Motor neuron (in vitro differentiated cells): ENCODE results near the gene CASP7. TPM values are rescaled to one million over a fixed set of nuclear protein-coding genes. Genes with fewer than 3 reads are reported as not detected.

Experiments used
- ATAC-seq, 8 experiments: fragments of 200-7000 bp; cut with Tn5 transposase; replicated peaks in 6 of 8; 2 replicates each; pipeline ENCODE4 v1.8.0; 2021; ENCODE audit warnings: mild to moderate bottlenecking in 8 of 8, moderate library complexity in 8 of 8
- H3K27ac ChIP-seq, 2 donors: fragments of 250-450 bp; sonication (Bioruptor Pico); 2 replicates each; pipeline ENCODE4 v1.9.0; 2021; ENCODE audit warnings: antibody characterized with exemption in 2 of 2, mild to moderate bottlenecking in 2 of 2, moderate library complexity in 1 of 2
- H3K4me1 ChIP-seq, 2 donors: fragments of 250-450 bp; sonication (Bioruptor Pico); replicated peaks in 1 of 2; 2 replicates each; pipeline ENCODE4 v1.6.1; 2021; ENCODE audit warnings: antibody characterized with exemption in 2 of 2, mild to moderate bottlenecking in 2 of 2, moderate library complexity in 1 of 2
- H3K4me3 ChIP-seq, 5 donors: fragments of 250-450 bp; sonication (Bioruptor Pico); 2 replicates each; pipeline ENCODE4 v1.9.0; 2021; ENCODE audit warnings: antibody characterized with exemption in 5 of 5, mild to moderate bottlenecking in 5 of 5, moderate library complexity in 4 of 5
- WGBS, 10 experiments: fragments of 450-650 bp; shearing (Covaris generic); methylation state at CpG; one replicate each; pipeline ENCODE4 v1.0.0; 2022; 5-methylcytosine and 5-hydroxymethylcytosine counted together
- in situ Hi-C, 9 experiments: fragments of 400-800 bp; cut with MboI; loops; one replicate each; pipeline ENCODE4 v1.15.0; 2021; ENCODE audit warnings: low sequenced_read_pairs in 9 of 9, low pct_unique_long_range_greater_than_20kb in 2 of 9; ENCODE audit not compliant: unreplicated experiment in 9 of 9
- total RNA-seq, 8 experiments: library from RNA; unstranded; fragments of 300-600 nt; gene quantifications; 2 replicates each; pipeline versions ENCODE4 v1.2.3 to v1.2.4, GENCODE V29; 2022

The CASP7 gene
- 10 to 100 TPM in 4 of 8 experiments, 1 to 10 TPM in 4; 3.5 to 22.4 (median 12.7) TPM for total RNA-seq

- Histone ChIP-seq H3K27ac (peak within 1 kb of the TSS in 1 of 2 donors; percentile 70), H3K4me3 (peak within 1 kb of the TSS; percentile 50 to 81 (median 63)), H3K4me1 (no peaks in the 10 kb centered on the region)
- ATAC-seq: peak; percentile 78 to 94 (median 92)
- WGBS, 10 experiments: 0 to 4% (median 1%) methylated on average over 1 to 11 of the region's 68 CpGs; no CpG with 5 or more reads in 6 of the 10 experiments
- in situ Hi-C loops: no loop called here
Observed at GRCh38 chr10:113679463-113680189, at the start of gene CASP7. Gene CASP7 (plus strand): TSS chr10:113679912. CDS start chr10:113697494, 17,582 bp downstream.

- WGBS, 10 experiments: 40 to 100% (median 92%) methylated on average over 2 to 5 of the region's 5 CpGs; no CpG with 5 or more reads in 2 of the 10 experiments
- H3K4me1 ChIP-seq: peaks cover 7% of the 10 kb centered on the region in 2 donors
- no peak overlapping the region for H3K27ac ChIP-seq
- H3K4me3 ChIP-seq: no peak overlapping the region
- no peak for ATAC-seq
- in situ Hi-C loops: no loop called here
Observed at GRCh38 chr10:113630929-113631533, 48.7 kb upstream of the CASP7 start.

- peak in 1 of 8 experiments; percentile 64 for ATAC-seq
- 7 to 81% (median 55%) methylated on average over 1 to 6 of the region's 6 CpGs for WGBS, 10 experiments
- H3K4me1 ChIP-seq: peaks cover 7% of the 10 kb centered on the region in 2 donors
- in situ Hi-C loops: no loop called here
- H3K4me3 ChIP-seq: no peak overlapping the region
- H3K27ac ChIP-seq: no peak overlapping the region
Observed at GRCh38 chr10:113631684-113632367, 47.9 kb upstream of the CASP7 start.

GRCh38 chr10:113639966-113640365, 39.7 kb upstream of the CASP7 start:
- ATAC-seq: no peak
- WGBS, 10 experiments: 45 to 95% (median 88%) methylated on average over 1 to 3 of the region's 3 CpGs; no CpG with 5 or more reads in 1 of the 10 experiments
- Histone ChIP-seq H3K27ac (no peak overlapping the region), H3K4me1 (peaks cover 0 to 4% of the 10 kb centered on the region in 2 donors), H3K4me3 (no peak overlapping the region)
- in situ Hi-C loops: no loop called here

- Histone ChIP-seq H3K27ac (no peak overlapping the region), H3K4me3 (no peak overlapping the region), H3K4me1 (peaks cover 0 to 4% of the 10 kb centered on the region in 2 donors)
- in situ Hi-C loops: no loop called here
- 0 to 92% (median 72%) methylated on average over 1 to 4 of the region's 4 CpGs for WGBS, 10 experiments
- ATAC-seq: no peak
Observed at GRCh38 chr10:113641702-113642101, 38.0 kb upstream of the CASP7 start.

GRCh38 chr10:113643183-113643582, 36.5 kb upstream of the CASP7 start:
- in situ Hi-C loops: no loop called here
- H3K4me1 ChIP-seq: peaks cover 0 to 4% of the 10 kb centered on the region in 2 donors
- no peak overlapping the region for H3K27ac ChIP-seq
- ATAC-seq: no peak
- H3K4me3 ChIP-seq: no peak overlapping the region
- WGBS, 10 experiments: 21 to 96% (median 78%) methylated on average over 2 to 4 of the region's 4 CpGs; no CpG with 5 or more reads in 1 of the 10 experiments

GRCh38 chr10:113644185-113645120, 35.3 kb upstream of the CASP7 start:
- ATAC-seq: peak in 3 of 8 experiments; percentile 72 to 79 (median 78)
- no peak overlapping the region for H3K4me3 ChIP-seq
- WGBS, 10 experiments: 0 to 95% (median 56%) methylated on average over 2 to 7 of the region's 7 CpGs
- no peak overlapping the region for H3K27ac ChIP-seq
- in situ Hi-C loops: no loop called here
- peaks cover 0 to 4% of the 10 kb centered on the region in 2 donors for H3K4me1 ChIP-seq

DNA sequence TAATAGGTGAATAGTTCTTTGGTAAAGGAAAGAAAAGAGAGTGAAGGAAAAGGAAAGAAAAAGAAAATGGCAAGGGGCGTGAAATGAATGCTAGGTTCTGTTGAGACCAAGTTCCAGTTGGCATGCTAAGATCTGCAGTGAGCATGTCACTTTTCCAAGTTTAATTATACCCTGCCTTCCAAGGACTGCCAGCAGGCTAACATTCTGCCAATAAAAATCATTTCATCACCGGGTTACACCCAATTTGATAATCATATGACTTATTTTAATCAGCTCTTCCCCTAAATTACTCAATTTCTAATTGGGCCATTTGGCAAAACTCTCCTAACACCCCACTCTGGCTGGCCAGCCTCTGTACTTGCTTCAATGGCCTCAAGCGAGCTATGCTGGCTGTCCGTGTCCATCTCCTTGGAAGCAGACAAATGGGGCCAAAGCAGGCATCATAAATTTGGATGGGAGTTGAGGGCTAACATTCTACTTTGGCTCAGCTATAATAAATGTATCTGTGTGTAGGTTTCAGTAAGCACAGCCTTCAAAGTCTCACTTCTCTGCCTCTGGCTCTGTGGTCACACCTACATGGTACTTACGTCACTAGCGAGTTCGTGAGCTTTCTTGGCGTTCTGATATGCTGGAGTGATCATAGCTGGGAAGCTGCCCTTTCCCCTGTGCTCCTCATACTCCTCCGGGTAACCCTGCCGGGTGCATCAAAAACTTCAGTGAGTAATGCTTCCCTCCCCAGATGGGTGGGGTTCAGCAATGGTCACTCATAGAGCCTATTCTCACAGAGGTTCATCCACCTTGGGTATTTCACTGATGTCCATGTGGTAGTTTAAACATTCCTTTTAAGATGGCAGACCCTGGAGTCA, 33.1 kb upstream of the CASP7 start:
- in situ Hi-C loops: no loop called here
- WGBS, 10 experiments: 47 to 100% (median 83%) methylated on average over 1 to 10 of the region's 10 CpGs; no CpG with 5 or more reads in 1 of the 10 experiments
- no peak overlapping the region for H3K27ac ChIP-seq
- no peak overlapping the region for H3K4me3 ChIP-seq
- H3K4me1 ChIP-seq: peaks cover 0 to 4% of the 10 kb centered on the region in 2 donors
- peak in 2 of 8 experiments; percentile 10 to 36 for ATAC-seq

- Histone ChIP-seq H3K4me1 (peaks cover 0 to 4% of the 10 kb centered on the region in 2 donors), H3K4me3 (no peak overlapping the region), H3K27ac (no peak overlapping the region)
- peak in 6 of 8 experiments; percentile 28 to 64 (median 44) for ATAC-seq
- 0 to 100% (median 58%) methylated on average over 1 to 2 of the region's 3 CpGs; no CpG with 5 or more reads in 3 of the 10 experiments for WGBS, 10 experiments
- in situ Hi-C loops: no loop called here
Observed at GRCh38 chr10:113647812-113648211, 31.9 kb upstream of the CASP7 start.

DNA sequence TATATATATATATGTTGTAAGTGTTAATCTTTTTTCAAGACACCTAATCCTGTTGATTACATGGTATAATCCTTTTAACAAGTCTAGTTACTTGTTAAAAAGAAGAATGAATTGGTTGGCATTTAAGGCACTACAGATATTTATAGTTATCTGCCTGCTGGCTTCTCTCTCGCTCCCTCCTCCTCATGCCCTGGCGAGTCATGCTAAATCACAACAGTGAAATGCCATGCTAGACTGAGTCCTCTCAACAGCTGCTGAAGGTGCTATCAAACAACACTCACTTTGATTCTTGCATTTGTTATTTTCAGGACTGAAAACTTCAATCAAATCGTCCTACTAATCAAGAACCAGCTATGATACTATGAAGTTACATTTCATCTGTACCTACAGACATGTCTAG, 31.2 kb upstream of the CASP7 start:
- peaks cover 0 to 4% of the 10 kb centered on the region in 2 donors for H3K4me1 ChIP-seq
- 23 to 100% (median 80%) methylated on average over 1 to 3 of the region's 3 CpGs for WGBS, 10 experiments
- in situ Hi-C loops: no loop called here
- no peak overlapping the region for H3K4me3 ChIP-seq
- H3K27ac ChIP-seq: no peak overlapping the region
- no peak for ATAC-seq

DNA sequence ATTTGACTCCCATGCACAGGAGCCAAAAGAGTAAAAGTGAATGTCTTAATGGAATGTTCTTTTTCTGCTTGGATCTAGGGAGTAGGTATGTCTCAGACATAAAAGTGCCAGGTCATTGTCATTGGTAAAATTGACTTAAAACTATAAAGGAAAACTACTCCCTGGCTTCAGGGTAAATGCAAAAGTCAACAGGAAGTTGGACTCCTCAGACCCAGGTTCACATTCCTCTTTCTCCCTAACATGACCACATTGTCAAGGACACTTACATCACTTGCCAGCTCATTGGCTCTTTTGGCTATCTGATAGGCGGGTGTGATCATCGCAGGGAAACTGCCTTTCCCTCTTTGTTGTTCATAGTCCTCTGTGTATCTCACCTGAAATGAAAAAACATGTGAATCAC, 29.5 kb upstream of the CASP7 start:
- Histone ChIP-seq H3K4me1 (no peaks in the 10 kb centered on the region), H3K4me3 (no peak overlapping the region), H3K27ac (no peak overlapping the region)
- in situ Hi-C loops: no loop called here
- WGBS, 10 experiments: 60 to 100% (median 88%) methylated on average over 2 of the region's 2 CpGs; no CpG with 5 or more reads in 6 of the 10 experiments
- no peak for ATAC-seq
